Stimulated activated CD8-positive, alpha-beta memory T cell treated with anti-CD3 and anti-CD28 coated beads, Interleukin-2, amount 100 ng/mL, for 1 hour (primary cell): ENCODE measurements around the gene HDAC1.
"Not testable (repeated sequence)": the region's sequence is repeated elsewhere in the genome, so short reads cannot be mapped to it uniquely, and the experiment has no call there.

Source experiments
- DNase-seq, 2 donors: peaks; one replicate each; pipeline ENCODE4 v3.0.0-alpha.2; 2020; ENCODE audit warnings: low read depth in 2 of 2

HDAC1 gene

DNA sequence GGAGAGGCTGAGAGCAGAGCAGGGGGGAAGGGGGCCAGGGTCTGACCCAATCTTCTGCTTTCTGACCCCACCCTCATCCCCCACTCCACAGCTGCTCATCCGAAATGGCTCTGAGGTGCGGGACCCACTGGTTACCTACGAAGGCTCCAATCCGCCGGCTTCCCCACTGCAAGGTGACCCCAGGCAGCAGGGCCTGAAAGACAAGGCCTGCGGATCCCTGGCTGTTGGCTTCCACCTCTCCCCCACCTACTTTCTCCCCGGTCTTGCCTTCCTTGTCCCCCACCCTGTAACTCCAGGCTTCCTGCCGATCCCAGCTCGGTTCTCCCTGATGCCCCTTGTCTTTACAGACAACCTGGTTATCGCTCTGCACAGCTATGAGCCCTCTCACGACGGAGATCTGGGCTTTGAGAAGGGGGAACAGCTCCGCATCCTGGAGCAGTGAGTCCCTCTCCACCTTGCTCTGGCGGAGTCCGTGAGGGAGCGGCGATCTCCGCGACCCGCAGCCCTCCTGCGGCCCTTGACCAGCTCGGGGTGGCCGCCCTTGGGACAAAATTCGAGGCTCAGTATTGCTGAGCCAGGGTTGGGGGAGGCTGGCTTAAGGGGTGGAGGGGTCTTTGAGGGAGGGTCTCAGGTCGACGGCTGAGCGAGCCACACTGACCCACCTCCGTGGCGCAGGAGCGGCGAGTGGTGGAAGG, 17.1 kb upstream of the HDAC1 start:
- DNase-seq, result no peak

GRCh38 chr1:32275424-32275823, 16.5 kb upstream of the HDAC1 start:
- DNase-seq, result no peak

- DNase-seq, result no peak
Measured at GRCh38 chr1:32276032-32276782, 15.7 kb upstream of the HDAC1 start.

DNA sequence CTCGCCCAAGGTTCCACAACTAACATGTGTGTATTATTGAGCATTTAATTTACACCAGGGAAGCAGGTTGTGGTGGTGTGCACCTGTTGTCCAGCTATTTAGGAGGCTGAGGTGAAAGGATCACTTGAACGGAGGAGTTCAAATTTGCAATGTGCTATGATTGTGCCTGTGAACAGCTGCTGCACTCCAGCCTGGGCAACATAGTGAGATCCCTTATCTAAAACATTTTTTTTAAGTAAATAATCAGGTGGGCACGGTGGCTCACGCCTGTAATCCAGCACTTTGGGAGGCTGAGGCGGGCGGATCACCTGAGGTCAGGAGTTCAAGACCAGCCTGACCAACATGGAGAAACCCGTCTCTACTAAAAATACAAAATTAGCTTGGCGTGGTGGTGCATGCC, 7.1 kb upstream of the HDAC1 start:
- not testable (repeated sequence) for DNase-seq

DNA sequence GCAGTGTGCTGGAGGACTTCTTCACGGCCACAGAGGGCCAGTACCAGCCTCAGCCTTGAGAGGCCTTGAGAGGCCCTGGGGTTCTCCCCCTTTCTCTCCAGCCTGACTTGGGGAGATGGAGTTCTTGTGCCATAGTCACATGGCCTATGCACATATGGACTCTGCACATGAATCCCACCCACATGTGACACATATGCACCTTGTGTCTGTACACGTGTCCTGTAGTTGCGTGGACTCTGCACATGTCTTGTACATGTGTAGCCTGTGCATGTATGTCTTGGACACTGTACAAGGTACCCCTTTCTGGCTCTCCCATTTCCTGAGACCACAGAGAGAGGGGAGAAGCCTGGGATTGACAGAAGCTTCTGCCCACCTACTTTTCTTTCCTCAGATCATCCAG, 6.2 kb upstream of the HDAC1 start:
- no peak for DNase-seq

DNA sequence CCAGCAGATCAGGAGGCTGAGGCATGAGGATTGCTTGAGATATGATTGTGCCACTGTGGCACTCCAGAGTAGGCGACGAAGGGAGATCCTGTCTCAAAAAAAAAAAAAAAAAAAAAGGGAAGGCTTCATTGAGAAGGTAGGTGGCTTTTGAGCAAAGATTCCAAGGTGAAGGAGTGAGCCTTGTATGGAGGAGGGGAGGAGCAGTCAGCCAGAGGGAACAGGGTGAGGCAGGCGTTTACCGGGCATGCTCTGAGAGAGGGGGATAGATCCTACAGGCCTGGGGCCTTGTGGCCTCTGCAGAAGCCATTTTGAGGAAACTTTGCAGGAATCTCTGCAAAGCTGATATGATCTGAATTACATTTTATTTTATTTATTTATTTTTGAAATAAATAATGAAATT, 5.1 kb upstream of the HDAC1 start:
- DNase-seq, result no peak

GRCh38 chr1:32289256-32289655, 2.6 kb upstream of the HDAC1 start:
- no peak for DNase-seq

DNA sequence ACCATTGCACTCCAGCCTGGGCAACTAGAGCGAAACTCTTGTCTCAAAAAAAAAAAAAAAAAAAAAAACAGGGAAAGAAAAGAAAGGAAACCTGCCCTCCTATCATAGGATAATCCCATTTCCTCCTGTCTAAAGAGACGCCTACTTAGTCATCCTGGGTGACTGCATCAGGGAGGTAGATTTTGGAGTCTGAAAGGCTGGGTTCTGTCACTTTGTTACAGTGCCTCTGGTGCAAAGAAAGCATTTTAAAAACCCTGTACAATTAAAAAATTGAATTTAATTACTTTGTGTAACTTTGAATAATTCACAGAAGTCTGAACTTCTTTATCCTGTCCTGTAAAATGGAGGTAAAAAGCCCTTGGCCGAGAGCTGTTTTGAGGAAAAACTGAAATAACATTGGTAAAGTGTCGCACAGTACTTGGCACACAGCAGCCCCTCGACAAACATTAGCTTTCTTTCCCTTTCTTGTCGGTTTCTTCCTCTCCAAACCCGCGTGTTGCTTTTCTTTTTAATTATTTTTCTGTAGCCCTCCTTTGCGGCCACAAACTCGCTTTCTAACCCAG, 657 bp upstream of the HDAC1 start:
- DNase-seq, result no peak

- not testable (repeated sequence) for DNase-seq
Measured at GRCh38 chr1:32298211-32298610, 6.3 kb downstream of the HDAC1 start.

DNA sequence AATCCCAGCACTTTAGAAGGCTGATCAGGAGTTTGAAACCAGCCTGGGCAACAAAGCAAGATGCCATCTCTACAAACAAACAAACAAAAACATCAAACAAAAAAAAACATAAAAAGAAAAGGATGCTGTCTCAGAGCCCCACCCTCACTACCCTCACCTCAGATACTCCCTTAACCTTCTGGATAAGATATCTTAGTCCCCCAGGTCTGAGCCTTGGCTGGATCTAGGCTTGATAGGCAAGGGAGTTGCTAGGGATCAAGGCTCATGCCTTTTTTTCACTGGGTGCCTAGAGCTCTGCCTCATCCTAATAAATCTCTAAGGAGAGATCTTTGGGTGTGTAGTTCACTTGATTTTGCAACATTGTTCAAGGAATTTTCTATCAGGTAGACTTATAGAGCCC, 7.4 kb downstream of the HDAC1 start:
- no peak for DNase-seq

DNA sequence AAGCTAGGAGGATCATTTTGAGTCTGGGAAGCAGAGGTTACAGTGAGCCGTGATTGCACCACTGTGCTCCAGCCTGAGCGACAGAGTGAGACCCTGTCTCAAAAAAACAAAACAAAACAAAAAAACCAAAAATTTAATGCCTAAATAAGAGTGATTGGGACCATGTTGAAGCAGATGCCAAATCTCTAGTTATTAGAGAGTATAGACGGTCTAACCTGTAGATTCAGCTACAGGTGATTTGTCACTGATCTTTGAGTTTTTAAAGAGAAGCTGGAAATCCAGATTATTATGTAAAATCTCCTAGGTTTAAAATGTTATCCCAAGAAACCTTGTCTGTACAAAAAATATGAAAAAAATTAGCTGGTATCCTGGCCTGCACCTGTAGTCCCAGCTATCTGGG, 11.5 kb downstream of the HDAC1 start:
- no peak for DNase-seq

DNA sequence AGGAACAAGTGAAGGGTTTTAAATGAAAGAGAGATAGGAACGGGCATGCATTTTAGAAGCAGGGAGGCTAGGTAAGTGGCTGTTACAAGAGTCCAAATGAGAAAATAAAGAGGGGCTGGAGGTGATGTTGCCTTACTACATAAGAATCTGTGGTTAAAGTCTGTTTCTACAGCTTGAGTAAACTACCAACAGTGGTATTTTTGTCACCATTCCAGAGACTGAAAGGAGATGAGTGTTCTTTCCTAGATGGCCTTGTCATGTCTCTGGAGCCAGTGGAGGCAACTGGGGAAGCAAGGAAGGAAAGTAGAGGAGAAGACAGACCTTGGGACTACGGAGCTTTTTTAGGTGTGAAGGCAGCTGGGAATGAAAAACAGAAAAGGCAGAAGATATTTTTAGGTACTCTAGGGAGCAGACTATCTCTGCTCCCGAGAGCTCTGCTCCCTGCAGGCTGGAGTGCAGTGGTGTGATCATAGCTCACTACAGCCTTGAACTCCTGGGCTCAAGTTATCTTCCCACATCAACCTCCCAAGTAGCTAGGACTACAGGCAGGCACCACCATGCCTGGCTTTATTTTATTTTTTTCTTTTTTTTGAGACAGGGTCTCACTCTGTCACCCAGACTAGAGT, 12.2 kb downstream of the HDAC1 start:
- DNase-seq, result no peak

DNA sequence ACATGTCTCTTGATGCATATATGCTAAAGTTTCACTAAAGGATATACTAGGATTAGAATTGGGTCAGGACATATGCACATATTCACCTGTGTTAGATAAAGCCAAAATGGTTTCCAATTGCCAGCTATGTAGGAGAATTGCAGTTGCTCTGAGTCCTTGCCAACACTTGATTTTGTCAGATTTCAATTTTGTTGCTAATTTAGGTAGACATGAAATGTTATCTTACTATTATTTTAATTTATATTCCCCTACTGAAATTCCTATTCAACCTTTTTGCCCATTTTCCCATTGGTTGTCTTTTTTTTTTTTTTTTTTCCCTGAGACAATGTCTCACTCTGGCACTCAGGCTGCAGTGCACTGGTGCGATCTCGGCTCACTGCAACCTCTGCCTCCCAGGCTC, 13.4 kb downstream of the HDAC1 start:
- DNase-seq, result no peak

DNA sequence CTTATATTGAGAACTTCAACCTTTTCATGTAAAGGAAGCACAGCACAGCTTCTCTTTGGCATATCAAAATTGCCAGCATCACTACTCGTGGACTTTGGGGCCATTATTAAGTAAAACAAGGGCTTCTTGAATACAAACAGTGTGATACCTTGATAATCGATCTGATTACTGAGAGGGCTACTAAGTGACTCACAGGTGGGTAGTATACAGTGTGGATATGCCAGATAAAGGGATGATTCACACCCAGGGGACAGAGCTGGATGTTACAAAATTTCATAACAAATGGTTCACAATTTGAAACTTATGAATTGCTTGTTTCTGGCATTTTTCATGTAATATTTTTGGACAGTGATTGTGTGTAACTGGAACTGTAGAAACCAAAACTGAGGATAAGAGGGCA, 15.4 kb downstream of the HDAC1 start:
- no peak for DNase-seq

- no peak for DNase-seq
Measured at GRCh38 chr1:32309960-32310359, 18.1 kb downstream of the HDAC1 start.

- DNase-seq, result no peak
Measured at GRCh38 chr1:32311709-32312393, 20.0 kb downstream of the HDAC1 start.

- no peak for DNase-seq
Measured at GRCh38 chr1:32316903-32317277, 25.0 kb downstream of the HDAC1 start.

GRCh38 chr1:32318127-32318869, 26.4 kb downstream of the HDAC1 start:
- DNase-seq, result no peak

DNA sequence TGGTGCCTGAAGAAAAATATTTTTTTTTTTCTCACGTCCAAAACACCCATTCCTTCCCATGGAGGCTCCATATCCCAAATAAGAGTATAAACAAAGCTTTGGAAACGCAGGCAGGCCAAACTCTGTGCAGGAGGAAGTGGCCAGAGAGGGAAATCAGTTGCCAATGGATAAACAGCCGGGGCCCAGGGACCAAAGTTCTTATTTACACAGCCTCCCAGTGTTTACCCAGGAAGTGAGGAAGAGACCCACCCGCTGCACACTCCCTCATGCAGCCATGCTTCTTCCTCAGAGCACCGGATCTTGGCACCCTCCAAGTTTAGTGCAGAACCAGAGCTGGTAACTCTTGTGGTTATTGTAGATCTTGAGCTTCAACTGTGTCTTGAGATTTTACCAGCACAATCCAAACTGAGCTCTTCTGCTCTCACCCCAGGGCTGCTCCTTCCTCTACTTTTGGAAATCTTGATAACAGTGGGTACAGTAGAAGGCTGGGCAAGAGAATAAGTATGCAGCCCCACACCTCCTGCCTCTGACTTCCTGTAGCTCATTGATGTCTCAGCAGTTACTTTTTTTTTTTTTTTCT, 29.9 kb downstream of the HDAC1 start:
- DNase-seq, result no peak

- no peak for DNase-seq
Measured at GRCh38 chr1:32327204-32327603, 35.3 kb downstream of the HDAC1 start.

DNA sequence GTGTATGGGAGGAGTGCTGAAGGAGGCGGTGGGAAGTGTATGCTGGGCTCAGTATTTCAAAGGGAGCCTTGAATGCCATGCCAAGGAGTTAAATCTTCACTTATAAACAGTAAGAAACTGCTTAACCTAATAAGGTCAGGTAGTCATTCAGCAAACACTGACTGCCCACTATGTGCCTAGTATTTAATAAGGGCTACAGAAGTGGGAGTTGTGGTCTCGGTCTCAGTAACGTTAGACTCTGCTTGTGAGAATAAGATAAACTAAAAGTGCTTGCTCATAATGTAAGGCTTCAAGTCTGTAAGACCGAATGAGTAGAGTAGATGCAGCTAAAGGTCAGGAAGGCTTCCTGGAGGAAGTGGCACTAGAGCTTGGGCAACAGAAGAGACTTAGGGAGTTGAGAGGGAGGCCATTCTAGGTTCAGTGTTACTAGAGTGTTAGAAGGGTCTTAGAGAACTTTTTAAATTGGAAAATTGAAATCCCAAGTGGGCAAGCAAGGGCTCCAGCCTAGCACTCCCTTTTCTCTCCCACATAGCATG, 38.1 kb downstream of the HDAC1 start:
- no peak for DNase-seq
